Body of pancreas (tissue), 4 donors: ENCODE measurements around the gene DSPP.

ENCODE experiments used
- CTCF ChIP-seq, 7 experiments: fragments of 450-650 bp in 4 of 7; fragments of 200-600 bp in 3 of 7; sonication (generic) in 3 of 7; IDR thresholded peaks; one replicate each; pipeline ENCODE4 v1.5.1; 2016 to 2019; ENCODE audit warnings: antibody characterized with exemption in 7 of 7
- POLR2A ChIP-seq, 3 donors: fragments of 450-650 bp; IDR thresholded peaks; one replicate each; pipeline ENCODE4 v1.6.1; 2016; ENCODE audit warnings: antibody characterized with exemption in 3 of 3, mild to moderate bottlenecking in 2 of 3

GRCh38 chr4:87567191-87567590, 41.1 kb upstream of the DSPP start:
- TF ChIP-seq CTCF (IDR thresholded peaks at IDR 0.05) (no peak), POLR2A (IDR thresholded peaks at IDR 0.05) (no peak)
